Hematopoietic multipotent progenitor cell (in vitro differentiated cells): ENCODE measurements around the gene TASOR. TPM values are rescaled to one million over a fixed set of nuclear protein-coding genes. Genes with fewer than 3 reads are reported as not detected.
A peak's percentile ranks its signal among the peaks of the same experiment; 100 is the strongest.

ENCODE experiments used
- DNase-seq, 3 donors: peaks; one replicate each; pipeline ENCODE4 v3.0.0-alpha.2; 2011 to 2015; ENCODE audit warnings: low read depth in 2 of 3, low spot score in 2 of 3
- total RNA-seq: library from RNA; depleted of rRNA; stranded (reverse); fragments of >200 nt; gene quantifications from one replicate; pipeline ENCODE4 v1.2.3, GENCODE V29; 2012

Gene TASOR
- total RNA-seq, 1 donor: 28.5 TPM

DNA sequence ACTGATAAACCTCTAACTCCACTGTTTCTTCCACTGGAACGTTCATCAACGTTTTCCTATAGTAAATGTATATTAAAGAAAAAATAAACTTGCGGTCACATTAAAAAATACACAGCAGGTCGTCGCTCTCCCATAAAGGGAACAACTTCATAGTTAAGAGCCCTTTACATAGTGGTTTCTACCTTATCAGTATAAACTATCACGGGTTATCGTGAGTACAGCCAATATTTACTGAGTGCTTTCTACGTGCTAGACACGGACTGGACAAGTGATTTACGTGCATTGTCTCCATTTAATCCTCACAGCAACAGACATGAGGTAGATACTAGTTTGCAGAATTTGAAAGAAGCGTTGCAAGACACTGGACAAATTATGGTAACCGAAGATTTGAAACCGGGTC is 964 bp upstream of the TASOR start:
- no peak for DNase-seq

DNA sequence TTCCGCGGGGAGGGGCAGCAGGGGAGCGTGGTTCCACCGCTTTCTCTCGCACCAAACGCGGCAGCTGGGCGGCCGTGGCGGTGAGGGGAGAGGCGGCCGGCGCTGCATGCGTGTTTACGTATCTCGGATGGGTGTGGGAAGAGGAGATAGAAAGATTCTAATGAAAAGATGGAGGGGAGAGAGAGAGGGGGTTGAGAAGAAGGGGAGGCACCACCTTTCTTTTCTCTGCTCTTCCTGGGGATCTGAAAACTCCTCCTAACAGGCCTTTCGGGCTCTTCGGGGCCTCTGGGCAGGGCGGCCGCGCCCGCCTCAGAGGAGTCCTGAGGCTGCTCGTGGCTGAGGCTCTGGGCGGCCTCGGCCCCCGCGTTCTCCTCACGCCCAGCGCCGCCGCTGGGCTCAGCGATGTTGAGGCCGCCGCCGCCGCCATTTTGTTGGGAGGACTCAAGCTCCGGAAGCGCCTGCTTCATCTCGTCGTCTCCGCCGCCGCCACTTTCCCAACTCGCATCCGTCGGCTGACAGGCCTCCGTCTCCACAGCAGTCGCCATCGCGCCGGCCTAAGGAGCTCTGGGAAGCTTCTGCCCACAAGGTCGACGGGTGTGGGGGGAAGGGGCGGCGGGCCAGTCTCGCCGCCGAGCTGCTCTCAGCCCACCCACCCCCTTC is 473 bp downstream of the TASOR start:
- DNase-seq: peak; percentile 66 to 78 (median 72)

DNA sequence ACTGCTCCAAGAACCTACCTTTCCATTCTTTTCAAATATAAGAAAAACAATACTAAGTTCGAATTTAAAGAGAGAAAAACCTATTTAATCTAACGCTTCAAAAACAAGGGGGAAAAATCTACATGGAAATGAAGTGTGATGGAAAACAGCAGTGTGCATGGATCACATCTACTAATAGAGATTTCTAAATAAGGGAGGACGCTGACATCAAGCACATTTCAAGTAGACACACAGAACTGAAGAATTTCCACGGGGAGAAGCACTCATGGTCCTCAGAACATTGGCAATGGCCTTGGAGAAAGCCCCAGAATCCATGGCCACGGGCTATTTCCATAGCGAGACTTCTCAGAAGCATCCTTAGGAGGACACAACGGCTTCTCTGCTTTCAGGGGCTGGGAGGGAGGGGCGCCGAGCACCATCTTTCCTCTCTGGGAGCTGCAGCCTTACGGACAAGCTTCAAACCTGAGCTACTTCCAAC is 1.0 kb downstream of the TASOR start:
- DNase-seq: no peak

DNA sequence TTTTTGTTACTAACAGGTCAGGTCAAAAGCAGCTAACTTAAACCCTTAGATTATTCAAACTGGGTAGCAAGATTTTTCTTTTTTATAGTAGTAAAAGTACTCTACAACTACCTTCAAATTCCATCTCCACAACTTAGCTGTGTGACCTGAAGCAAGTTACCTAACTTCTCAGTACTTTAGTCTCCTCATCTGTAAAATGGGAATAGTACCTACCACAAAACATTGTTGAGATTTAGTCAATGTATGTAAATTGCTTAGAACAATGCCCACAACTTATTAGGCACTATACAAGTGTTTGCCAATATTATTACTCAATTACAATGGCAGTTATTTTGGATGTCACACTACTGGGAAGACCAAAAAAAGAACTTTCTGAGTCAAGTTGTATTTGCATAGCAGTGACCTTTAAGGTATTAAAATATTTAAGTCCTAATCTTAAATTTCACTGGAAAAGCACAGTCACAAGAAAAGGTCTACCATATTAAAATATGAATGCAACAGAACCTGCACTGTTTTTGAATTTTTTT is 2.9 kb downstream of the TASOR start:
- no peak for DNase-seq

DNA sequence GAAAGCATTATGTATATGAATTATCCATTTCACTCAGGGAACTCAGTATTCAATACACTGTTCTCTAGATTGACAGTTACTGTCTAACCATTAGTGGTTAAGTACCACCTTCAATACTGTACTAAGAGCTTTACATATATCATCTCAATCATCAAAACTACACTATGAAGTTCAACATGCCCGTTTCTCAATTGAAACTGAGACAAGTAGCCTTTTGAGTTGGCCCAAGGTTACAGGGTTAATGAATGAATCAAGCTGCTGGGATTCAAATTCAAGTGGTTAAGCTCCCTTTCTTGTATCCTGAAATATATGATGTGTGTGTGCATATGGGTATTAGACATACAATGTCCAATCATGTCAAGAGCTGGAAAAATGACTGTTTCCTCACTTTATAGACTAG is 5.8 kb downstream of the TASOR start:
- DNase-seq: no peak

DNA sequence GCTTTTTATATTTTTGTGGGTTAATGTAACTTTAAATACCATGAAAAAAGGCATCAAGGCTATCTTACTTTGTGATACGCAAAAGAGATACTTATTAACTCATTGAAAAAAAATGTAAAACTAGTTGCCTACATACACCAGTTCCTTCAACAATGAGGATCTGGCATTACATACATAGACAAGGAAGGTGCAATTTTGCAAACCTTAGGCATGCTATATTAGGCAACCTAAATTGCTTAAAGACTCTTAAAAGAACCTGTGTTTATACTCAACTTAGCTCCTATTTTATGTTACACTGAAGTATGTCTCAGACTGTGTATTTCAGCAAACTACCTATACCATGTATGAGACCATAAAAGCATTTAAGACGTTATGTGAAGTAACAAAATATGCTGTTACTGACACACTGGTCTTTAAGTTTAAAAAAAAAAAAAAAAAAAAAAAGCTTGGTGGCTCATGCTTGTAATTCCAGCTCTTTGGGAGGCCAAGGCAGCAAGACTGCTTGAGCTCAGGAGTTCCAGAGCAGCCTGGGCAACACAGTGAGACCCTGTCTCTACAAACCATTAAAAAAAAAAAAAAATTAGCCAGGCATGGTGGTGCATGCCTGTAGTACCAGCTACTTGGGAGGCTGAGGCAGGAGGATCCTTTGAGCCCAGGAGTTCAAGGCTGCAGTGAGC is 9.1 kb downstream of the TASOR start:
- no peak for DNase-seq

DNA sequence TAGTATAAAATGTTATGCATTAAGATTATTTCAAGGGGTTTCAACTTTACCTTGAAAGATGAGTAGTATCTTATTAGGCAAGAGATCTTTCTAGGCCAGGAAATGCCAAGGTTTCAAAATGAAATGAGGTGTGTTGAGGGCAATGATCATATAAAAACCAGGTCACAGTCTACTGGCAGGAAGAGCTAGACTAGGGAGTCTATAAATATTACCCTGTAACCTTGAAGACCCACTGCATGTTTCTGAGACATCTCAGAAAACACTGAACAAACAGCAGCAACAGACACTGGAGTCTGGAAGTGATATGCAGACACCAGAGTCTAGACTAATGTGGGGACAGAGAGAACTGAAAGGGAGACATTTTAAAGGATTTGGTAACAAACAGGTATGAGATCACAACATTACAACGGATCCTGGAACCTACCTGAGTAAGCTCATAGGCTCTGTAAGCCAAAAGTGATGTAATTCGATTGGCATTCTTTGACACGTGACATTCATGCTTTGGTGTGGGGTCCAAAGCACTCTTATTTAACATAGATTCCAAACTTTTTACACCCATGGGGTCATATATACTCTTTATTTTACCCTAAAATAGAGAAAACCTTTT is 15.0 kb downstream of the TASOR start:
- DNase-seq: no peak

DNA sequence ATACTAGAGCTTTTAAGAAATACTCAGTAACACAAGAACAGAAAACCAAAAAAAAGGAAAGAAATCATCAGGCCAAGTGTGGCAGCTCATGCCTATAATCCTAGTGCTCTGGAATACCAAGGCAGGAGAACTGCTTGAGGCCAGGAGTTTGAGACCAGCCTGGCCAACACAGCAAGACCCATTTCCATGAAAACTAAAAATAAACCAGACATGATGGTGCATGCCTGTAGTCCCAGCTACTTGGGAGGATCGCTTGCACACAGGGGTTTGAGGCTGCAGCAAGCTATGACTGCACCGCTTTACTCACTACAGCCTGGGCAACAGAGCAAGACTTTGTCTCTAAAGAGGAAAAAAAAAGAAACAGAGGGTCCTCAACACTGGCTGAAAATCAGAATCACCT is 18.2 kb downstream of the TASOR start:
- no peak for DNase-seq

DNA sequence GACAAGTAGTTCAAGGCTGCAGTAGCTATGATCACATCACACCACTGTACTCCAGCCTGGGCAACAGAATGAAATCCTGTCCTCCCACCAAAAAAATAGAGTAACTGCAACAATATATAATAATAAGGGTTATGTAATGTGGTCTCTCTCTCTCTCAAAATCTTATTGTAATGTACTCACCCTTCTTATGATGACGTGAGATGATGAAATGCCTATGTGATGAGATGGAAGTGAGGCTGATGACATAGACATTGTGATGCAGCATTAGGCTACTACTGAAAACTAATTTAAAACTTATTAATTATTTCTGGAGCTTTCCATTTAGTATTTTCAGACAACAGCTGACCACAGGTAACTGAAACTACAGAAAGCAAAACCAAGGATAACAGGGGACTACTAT is 27.4 kb downstream of the TASOR start:
- DNase-seq: no peak

DNA sequence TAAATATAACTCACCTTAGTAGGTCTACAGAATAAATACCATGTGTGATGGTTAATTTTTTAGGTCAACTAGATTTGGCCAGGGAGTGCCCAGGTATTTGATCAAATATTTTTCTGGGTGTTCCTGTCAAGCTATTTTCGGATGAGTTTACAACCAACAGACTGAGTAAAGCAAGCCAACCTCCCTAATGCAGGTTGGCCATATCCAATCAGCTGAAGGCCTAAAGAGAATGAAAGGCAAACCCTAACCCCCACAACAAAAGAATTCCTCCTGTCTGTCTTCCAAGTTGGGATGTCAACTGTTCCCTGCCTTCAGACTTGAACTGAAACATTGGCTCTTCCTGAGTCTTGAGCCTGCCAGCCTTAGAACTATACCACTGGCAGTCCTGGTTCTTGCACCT is 28.6 kb downstream of the TASOR start:
- no peak for DNase-seq

DNA sequence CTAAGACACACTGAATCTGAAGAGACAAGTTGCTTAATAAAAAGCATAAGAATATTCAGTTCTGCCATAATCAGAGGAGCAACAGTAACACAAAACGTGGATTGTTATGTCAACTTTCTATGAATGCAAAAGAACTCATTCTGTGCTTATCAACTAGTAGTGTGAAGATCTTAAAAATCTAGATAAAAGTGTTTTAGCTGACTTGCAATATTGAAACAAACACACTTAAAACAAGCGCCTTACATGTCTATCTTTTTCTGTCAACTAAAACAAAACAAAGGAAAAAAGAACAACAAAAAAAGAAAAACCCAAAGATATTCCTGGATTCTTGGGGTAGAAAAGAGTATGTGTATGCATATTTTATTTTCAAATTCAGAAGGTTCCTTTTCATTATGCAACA is 37.7 kb downstream of the TASOR start:
- DNase-seq: no peak

DNA sequence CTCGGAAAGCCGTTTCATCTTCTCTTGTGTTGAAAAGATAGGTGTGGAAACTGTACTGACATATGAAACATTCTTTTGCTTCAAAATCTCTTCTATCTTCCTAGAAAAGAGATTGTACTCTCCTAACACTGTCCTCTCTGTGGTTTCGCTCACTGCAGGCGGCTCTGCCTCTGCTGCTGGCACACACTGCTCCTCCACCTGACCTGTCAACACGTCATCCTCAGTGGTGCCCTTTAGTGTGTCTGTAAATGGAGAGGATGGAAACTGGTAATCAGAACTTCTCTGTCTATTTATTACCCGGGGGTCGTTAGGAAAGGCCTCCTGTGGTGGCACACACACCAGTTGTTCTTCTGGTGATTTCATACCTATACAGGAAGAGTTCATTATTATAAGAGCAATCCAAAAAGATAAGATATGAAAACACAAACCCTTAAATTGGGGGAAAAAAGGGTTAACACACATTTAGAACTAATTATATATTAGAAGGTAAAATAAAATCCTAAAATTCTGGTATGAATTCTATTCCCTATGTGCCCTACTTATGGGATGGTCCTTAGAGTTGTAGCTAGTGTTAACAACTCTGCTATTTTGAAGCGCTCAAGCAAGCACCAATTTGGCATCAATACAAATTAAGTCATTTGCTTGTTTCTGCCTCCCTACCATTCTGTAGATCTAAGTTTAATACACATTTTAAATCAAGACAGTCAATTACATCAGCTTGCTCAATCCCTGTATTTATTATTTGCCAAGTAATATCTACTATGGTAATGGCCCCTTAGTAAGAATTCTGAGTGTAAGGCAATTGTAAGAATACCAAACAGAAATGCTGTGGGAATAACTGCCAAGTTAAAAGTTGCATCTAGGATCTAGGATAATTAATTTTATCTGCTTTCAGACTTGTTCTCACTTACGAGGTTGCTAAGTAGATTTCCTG is 49.2 kb downstream of the TASOR start:
- DNase-seq: no peak

Other genes starting within 250 kb of the TASOR start
- 0.54 TPM for gene ERC2, start 214.8 kb downstream of the TASOR start, total RNA-seq
- gene CCDC66, start 126.1 kb downstream of the TASOR start, total RNA-seq: 10.2 TPM
- gene ARHGEF3, start 118.7 kb upstream of the TASOR start, total RNA-seq: 21.0 TPM